DMS114 treated with DMSO at 0.1 percent for 48 hours (cell line): Measurements from ENCODE around the gene RING1.

Experiments used
- DNase-seq: peaks from one replicate; lab custom pipeline; 2025; ENCODE audit not compliant: unreplicated experiment; lab: John Stamatoyannopoulos, UW

RING1 gene

GRCh38 chr6:33171880-33172687 is 36.2 kb upstream of the RING1 start:
- no peak for DNase-seq

GRCh38 chr6:33172688-33173534 is 35.4 kb upstream of the RING1 start:
- no peak for DNase-seq

- no peak for DNase-seq
These were observed 34.6 kb upstream of the RING1 start for GRCh38 chr6:33173535-33174180.

- no peak for DNase-seq
These were observed 33.5 kb upstream of the RING1 start for GRCh38 chr6:33174784-33175183.

- no peak for DNase-seq
These were observed 32.7 kb upstream of the RING1 start for GRCh38 chr6:33175436-33176069.

GRCh38 chr6:33176906-33177305 is 31.4 kb upstream of the RING1 start:
- DNase-seq: no peak

- no peak for DNase-seq
These were observed 30.5 kb upstream of the RING1 start for GRCh38 chr6:33177552-33178446.

- no peak for DNase-seq
These were observed 29.4 kb upstream of the RING1 start for GRCh38 chr6:33178755-33179475.

- DNase-seq: no peak
These were observed 27.2 kb upstream of the RING1 start for GRCh38 chr6:33181141-33181540.

- DNase-seq: no peak
These were observed 25.1 kb upstream of the RING1 start for GRCh38 chr6:33183071-33183683.

GRCh38 chr6:33185190-33185589 is 23.1 kb upstream of the RING1 start:
- DNase-seq: no peak

GRCh38 chr6:33185654-33186187 is 22.6 kb upstream of the RING1 start:
- DNase-seq: no peak

GRCh38 chr6:33187809-33188208 is 20.5 kb upstream of the RING1 start:
- DNase-seq: no peak

GRCh38 chr6:33189164-33189563 is 19.1 kb upstream of the RING1 start:
- no peak for DNase-seq

- DNase-seq: no peak
These were observed 18.5 kb upstream of the RING1 start for GRCh38 chr6:33189625-33190448.

- DNase-seq: no peak
These were observed 17.7 kb upstream of the RING1 start for GRCh38 chr6:33190504-33191107.

- no peak for DNase-seq
These were observed 16.8 kb upstream of the RING1 start for GRCh38 chr6:33191383-33192104.
